ENCODE results near the gene NEGR1.

The NEGR1 gene

GRCh38 chr1:71592646-71593274, 689.6 kb downstream of the NEGR1 start:
- Mint-ChIP-seq H3K27me3 (no peaks in the 10 kb centered on the region), H3K27ac (no peak overlapping the region), H3K36me3 (no peaks in the 10 kb centered on the region), H3K4me3 (no peak overlapping the region), H3K9me3 (peaks cover 12% of the 10 kb centered on the region), H3K4me1 (no peaks in the 10 kb centered on the region)

GRCh38 chr1:71589005-71589404, 693.3 kb downstream of the NEGR1 start:
- Mint-ChIP-seq H3K9me3 (peaks cover 12% of the 10 kb centered on the region), H3K36me3 (no peaks in the 10 kb centered on the region), H3K4me1 (no peaks in the 10 kb centered on the region), H3K4me3 (no peak overlapping the region), H3K27me3 (no peaks in the 10 kb centered on the region), H3K27ac (no peak overlapping the region)

GRCh38 chr1:71587961-71588360, 694.4 kb downstream of the NEGR1 start:
- Mint-ChIP-seq H3K27me3 (no peaks in the 10 kb centered on the region), H3K36me3 (no peaks in the 10 kb centered on the region), H3K27ac (no peak overlapping the region), H3K4me1 (no peaks in the 10 kb centered on the region), H3K4me3 (no peak overlapping the region), H3K9me3 (peaks cover 12% of the 10 kb centered on the region)

- no peaks in the 10 kb centered on the region for H3K36me3 Mint-ChIP-seq
- no peak overlapping the region for H3K4me3 Mint-ChIP-seq
- no peaks in the 10 kb centered on the region for H3K27me3 Mint-ChIP-seq
- no peaks in the 10 kb centered on the region for H3K4me1 Mint-ChIP-seq
- H3K27ac Mint-ChIP-seq, result no peak overlapping the region
- H3K9me3 Mint-ChIP-seq, result peaks cover 7% of the 10 kb centered on the region
These were observed 696.3 kb downstream of the NEGR1 start for GRCh38 chr1:71586030-71586429.

GRCh38 chr1:71583756-71584155, 698.6 kb downstream of the NEGR1 start:
- H3K4me1 Mint-ChIP-seq, result no peaks in the 10 kb centered on the region
- H3K27ac Mint-ChIP-seq, result no peak overlapping the region
- H3K27me3 Mint-ChIP-seq, result no peaks in the 10 kb centered on the region
- no peaks in the 10 kb centered on the region for H3K36me3 Mint-ChIP-seq
- H3K4me3 Mint-ChIP-seq, result no peak overlapping the region
- no peaks in the 10 kb centered on the region for H3K9me3 Mint-ChIP-seq

GRCh38 chr1:71582673-71583072, 699.7 kb downstream of the NEGR1 start:
- Mint-ChIP-seq H3K27me3 (no peaks in the 10 kb centered on the region), H3K4me3 (no peak overlapping the region), H3K4me1 (no peaks in the 10 kb centered on the region), H3K9me3 (no peaks in the 10 kb centered on the region), H3K36me3 (no peaks in the 10 kb centered on the region), H3K27ac (no peak overlapping the region)

- Mint-ChIP-seq H3K27ac (no peak overlapping the region), H3K4me3 (no peak overlapping the region), H3K4me1 (no peaks in the 10 kb centered on the region), H3K27me3 (no peaks in the 10 kb centered on the region), H3K9me3 (no peaks in the 10 kb centered on the region), H3K36me3 (no peaks in the 10 kb centered on the region)
These were observed 704.7 kb downstream of the NEGR1 start for GRCh38 chr1:71577451-71578131.

- H3K9me3 Mint-ChIP-seq, result no peaks in the 10 kb centered on the region
- H3K4me3 Mint-ChIP-seq, result no peak overlapping the region
- no peaks in the 10 kb centered on the region for H3K27me3 Mint-ChIP-seq
- no peaks in the 10 kb centered on the region for H3K36me3 Mint-ChIP-seq
- H3K4me1 Mint-ChIP-seq, result no peaks in the 10 kb centered on the region
- no peak overlapping the region for H3K27ac Mint-ChIP-seq
These were observed 710.3 kb downstream of the NEGR1 start for GRCh38 chr1:71572038-71572437.

- Mint-ChIP-seq H3K4me1 (no peaks in the 10 kb centered on the region), H3K27ac (no peak overlapping the region), H3K27me3 (no peaks in the 10 kb centered on the region), H3K4me3 (no peak overlapping the region), H3K36me3 (no peaks in the 10 kb centered on the region), H3K9me3 (no peaks in the 10 kb centered on the region)
These were observed 715.9 kb downstream of the NEGR1 start for GRCh38 chr1:71566413-71566812.

- H3K4me1 Mint-ChIP-seq, result no peaks in the 10 kb centered on the region
- H3K27me3 Mint-ChIP-seq, result no peaks in the 10 kb centered on the region
- no peak overlapping the region for H3K4me3 Mint-ChIP-seq
- H3K27ac Mint-ChIP-seq, result no peak overlapping the region
- no peaks in the 10 kb centered on the region for H3K9me3 Mint-ChIP-seq
- no peaks in the 10 kb centered on the region for H3K36me3 Mint-ChIP-seq
These were observed 716.5 kb downstream of the NEGR1 start for GRCh38 chr1:71565831-71566230.

GRCh38 chr1:71565262-71565661, 717.1 kb downstream of the NEGR1 start:
- no peaks in the 10 kb centered on the region for H3K4me1 Mint-ChIP-seq
- no peaks in the 10 kb centered on the region for H3K27me3 Mint-ChIP-seq
- H3K36me3 Mint-ChIP-seq, result no peaks in the 10 kb centered on the region
- no peaks in the 10 kb centered on the region for H3K9me3 Mint-ChIP-seq
- H3K27ac Mint-ChIP-seq, result no peak overlapping the region
- no peak overlapping the region for H3K4me3 Mint-ChIP-seq

GRCh38 chr1:71562298-71562697, 720.0 kb downstream of the NEGR1 start:
- no peak overlapping the region for H3K27ac Mint-ChIP-seq
- no peaks in the 10 kb centered on the region for H3K27me3 Mint-ChIP-seq
- H3K9me3 Mint-ChIP-seq, result no peaks in the 10 kb centered on the region
- no peaks in the 10 kb centered on the region for H3K36me3 Mint-ChIP-seq
- no peaks in the 10 kb centered on the region for H3K4me1 Mint-ChIP-seq
- no peak overlapping the region for H3K4me3 Mint-ChIP-seq

GRCh38 chr1:71561729-71562128, 720.6 kb downstream of the NEGR1 start:
- H3K4me1 Mint-ChIP-seq, result no peaks in the 10 kb centered on the region
- H3K9me3 Mint-ChIP-seq, result no peaks in the 10 kb centered on the region
- H3K27me3 Mint-ChIP-seq, result no peaks in the 10 kb centered on the region
- no peak overlapping the region for H3K27ac Mint-ChIP-seq
- H3K36me3 Mint-ChIP-seq, result no peaks in the 10 kb centered on the region
- H3K4me3 Mint-ChIP-seq, result no peak overlapping the region

GRCh38 chr1:71561206-71561605, 721.1 kb downstream of the NEGR1 start:
- Mint-ChIP-seq H3K4me3 (no peak overlapping the region), H3K27ac (no peak overlapping the region), H3K36me3 (no peaks in the 10 kb centered on the region), H3K4me1 (no peaks in the 10 kb centered on the region), H3K9me3 (no peaks in the 10 kb centered on the region), H3K27me3 (no peaks in the 10 kb centered on the region)

- H3K27ac Mint-ChIP-seq, result no peak overlapping the region
- H3K27me3 Mint-ChIP-seq, result no peaks in the 10 kb centered on the region
- H3K36me3 Mint-ChIP-seq, result no peaks in the 10 kb centered on the region
These were observed 722.5 kb downstream of the NEGR1 start for GRCh38 chr1:71559880-71560279.

GRCh38 chr1:71557138-71557537, 725.2 kb downstream of the NEGR1 start:
- H3K27ac Mint-ChIP-seq, result no peak overlapping the region
- no peaks in the 10 kb centered on the region for H3K4me1 Mint-ChIP-seq
- no peaks in the 10 kb centered on the region for H3K36me3 Mint-ChIP-seq
- no peaks in the 10 kb centered on the region for H3K27me3 Mint-ChIP-seq
- no peak overlapping the region for H3K4me3 Mint-ChIP-seq
- H3K9me3 Mint-ChIP-seq, result no peaks in the 10 kb centered on the region

More at GRCh38 chr1:71559880-71560279, 722.5 kb downstream of the NEGR1 start:
- Mint-ChIP-seq H3K4me3 (no peak overlapping the region), H3K4me1 (no peaks in the 10 kb centered on the region), H3K9me3 (no peaks in the 10 kb centered on the region)
